Measurements from ENCODE around the gene APOBEC3F.
"Not testable (repeated sequence)": the region's sequence is repeated elsewhere in the genome, so short reads cannot be mapped to it uniquely, and the experiment has no call there.

APOBEC3F gene

DNA sequence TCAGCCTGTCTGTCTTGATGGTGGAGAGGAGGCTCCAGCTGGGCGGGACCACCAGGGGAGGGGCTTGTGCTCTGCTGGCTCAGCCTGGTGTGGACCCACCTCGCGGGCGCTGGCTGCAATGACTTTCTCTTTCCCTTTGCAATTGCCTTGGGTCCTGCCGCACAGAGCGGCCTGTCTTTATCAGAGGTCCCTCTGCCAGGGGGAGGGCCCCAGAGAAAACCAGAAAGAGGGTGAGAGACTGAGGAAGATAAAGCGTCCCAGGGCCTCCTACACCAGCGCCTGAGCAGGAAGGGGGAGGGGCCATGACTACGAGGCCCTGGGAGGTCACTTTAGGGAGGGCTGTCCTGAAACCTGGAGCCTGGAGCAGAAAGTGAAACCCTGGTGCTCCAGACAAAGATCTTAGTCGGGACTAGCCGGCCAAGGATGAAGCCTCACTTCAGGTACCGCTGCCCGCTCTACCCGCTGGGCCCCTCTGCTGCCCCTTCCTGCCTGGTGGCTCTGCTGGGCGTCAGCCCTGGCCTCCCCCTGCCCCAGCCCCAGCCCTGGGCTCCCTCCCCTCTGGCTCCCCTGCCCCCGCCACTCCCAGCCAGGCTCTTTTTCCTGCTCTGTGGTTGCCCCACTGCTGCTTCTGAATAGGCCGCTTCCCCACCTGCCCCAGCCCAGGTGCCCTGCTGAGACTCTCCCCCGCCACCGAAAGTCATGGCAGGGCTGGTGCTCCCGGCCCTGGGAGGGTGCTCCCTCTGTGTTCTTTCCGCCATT, at the start of gene APOBEC3F:
APOBEC3F (plus strand) TSS at position 327 of the 759 bp plus-strand sequence; CDS start at position 424, 97 bp downstream.
- DNase-seq, result peak; percentile 47

DNA sequence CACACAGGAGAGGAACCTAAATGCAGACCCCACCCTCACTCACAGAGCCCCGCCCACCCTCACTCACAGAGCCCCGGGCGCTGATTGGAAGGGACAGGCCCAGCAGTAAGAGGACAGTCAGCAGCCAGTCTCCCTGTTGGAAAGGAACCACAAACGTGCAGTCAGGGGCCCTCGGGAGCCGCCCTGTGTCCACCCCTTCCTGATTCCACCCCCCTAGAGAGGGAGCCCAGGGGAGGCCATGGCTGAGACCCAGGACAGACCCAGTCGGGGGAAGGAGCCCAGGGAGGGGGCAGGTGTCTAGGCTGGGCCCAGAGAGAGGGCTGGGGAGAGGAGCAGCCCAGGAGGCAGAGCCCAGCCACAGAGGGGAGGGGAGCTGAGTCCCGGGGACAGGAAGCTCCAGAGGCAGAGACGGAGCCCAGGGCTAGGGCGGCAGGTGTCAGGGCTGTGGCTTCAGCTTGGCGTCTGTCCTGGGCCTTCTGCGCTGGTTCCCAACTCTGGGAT, 47.7 kb upstream of the APOBEC3F start:
- DNase-seq, result not testable (repeated sequence)

- no peak for DNase-seq
These were observed 44.6 kb upstream of the APOBEC3F start for GRCh38 chr22:38996105-38996504.

DNA sequence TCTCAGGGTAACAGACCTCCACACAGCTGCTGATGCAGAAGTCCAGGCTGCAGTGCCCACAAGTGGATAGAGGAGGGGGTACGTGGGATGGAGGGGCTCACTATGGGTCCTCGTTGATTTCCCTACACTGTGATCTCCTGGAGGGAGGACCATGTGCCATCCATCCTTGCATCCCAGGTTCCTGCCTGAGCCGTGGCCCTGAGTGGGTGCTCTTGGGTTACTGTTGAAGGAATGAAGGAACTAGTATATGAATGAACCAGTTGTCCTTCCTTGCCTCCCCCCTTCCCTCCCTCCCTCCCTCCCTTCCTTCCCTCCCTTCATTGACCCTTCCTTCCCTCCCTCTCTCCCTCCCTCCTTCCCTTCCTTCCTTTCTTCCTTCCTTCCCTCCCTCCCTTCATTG, 43.1 kb upstream of the APOBEC3F start:
- no peak for DNase-seq

DNA sequence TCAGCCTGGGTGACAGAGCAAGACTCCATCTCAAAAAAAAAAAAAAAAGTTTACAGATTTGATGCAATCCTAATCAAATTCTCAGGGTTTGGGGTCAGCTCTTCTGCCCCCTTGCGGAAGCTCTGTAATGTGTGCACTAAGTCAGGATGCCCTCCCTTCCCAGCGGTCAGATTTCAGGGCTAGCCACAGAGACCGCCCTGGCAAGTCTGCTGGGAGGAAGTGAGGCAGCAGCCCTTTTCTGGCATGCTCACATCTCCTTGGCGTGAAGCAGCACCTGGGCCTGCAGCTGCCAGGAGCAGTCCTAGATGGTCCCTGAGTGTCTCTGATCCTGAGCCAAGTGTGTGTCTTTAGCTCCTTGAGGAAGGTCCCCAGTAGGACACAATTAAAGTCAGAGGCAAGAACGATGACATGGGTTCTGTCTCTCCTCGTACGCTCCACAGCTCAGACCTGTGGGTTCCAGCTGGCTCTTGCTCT, 37.5 kb upstream of the APOBEC3F start:
- peak; percentile 82 for DNase-seq

DNA sequence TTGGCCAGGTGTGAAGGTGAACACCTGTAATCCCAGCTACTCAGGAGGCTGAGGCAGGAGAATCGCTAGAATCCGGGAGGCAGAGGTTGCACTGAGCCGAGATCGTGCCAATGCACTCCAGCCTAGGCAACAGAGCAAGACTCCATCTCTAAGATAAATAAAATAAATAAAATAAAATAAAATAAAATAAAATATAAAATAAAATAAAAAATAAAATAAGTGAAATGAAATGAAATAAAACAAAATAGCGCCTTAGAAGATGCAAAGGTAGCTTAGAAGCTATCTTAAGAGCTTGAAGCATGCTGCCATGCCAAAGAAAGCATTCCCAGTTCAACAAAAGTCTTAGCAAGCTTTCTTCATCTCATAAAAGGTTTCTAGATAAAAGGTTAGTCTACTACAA, 33.5 kb upstream of the APOBEC3F start:
- DNase-seq, result no peak

GRCh38 chr22:39008271-39008850, 32.3 kb upstream of the APOBEC3F start:
- DNase-seq, result not testable (repeated sequence)

- no peak for DNase-seq
These were observed 29.7 kb upstream of the APOBEC3F start for GRCh38 chr22:39010946-39011345.

GRCh38 chr22:39012533-39013511, 27.8 kb upstream of the APOBEC3F start:
- DNase-seq, result no peak

DNA sequence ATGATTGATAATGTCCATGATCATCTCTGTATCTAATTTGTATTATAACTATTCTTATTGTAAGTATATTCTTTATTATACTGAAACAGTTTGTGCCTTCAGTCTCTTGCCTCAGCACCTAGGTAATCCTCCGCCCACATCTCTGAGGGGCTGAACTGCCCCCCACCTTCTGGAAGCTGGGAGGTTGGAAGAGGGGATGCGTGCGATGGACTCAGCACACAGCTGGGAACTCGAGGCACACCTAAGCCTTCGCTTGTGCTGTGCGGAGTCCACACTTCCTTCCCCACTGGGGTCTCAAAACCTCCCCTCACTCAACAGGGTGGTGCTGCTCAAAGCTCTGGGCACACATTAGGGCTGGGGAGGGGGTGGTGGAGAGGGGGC, 27.1 kb upstream of the APOBEC3F start:
- not testable (repeated sequence) for DNase-seq

DNA sequence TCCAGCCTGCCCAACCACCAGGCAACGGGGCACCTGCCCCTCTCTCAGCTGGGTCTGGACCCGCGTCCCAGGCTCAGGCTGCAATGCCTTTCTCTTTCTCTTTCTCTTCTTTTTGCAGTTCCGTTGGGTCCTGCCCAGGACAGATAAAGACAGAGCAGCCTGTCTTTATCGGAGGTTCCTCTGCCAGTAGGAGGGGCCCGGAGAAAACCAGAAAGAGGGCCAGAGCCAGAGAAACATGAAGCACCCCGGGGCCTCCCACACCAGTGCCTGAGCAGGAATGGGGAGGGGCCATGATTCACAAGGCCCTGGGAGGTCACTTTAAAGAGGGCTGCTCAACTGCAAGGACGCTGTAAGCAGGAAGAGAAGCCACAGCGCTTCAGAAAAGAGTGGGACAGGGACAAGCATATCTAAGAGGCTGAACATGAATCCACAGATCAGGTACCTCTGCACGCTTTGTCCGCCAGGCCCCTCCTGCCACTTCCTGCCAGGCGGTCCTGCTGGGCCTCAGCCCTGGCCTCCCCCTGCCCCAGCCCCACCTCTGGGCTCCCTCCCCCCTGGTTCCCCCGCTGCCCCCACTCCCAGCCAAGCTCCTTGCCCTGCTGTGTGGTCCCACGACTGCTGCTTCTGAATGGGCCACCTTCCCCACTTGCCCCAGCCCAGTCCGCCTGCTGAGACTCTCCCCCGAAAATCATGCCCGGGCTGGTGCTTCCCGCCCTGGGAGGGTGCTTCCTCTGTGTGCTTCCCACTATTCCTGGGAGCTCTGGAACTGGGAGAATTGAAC, 26.5 kb upstream of the APOBEC3F start, which contains the start of gene APOBEC3C:
APOBEC3C (plus strand) TSS at position 316 of the 781 bp plus-strand sequence; CDS start at position 422, 106 bp downstream.
- DNase-seq, result peak; percentile 90

DNA sequence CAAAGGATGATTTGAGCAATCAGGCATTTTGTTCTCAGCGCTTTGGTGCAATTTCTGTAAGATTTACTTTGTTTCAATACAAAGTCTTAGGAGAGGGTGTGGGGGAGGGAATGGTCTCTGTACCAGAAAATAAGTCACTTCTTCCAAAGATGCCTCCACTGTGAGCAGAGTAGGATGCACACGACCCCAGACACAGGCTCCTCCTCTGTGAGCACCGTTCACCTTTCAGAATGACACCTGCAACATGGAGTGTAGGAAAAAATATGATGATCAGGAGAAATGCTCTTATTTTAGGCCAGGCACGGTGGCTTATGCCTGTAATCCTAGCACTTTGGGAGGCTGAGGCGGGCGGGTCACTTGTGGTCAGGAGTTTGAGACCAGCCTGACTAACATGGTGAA, 25.9 kb upstream of the APOBEC3F start:
- DNase-seq, result peak; percentile 5

GRCh38 chr22:39016592-39016991, 24.1 kb upstream of the APOBEC3F start:
- DNase-seq, result no peak

DNA sequence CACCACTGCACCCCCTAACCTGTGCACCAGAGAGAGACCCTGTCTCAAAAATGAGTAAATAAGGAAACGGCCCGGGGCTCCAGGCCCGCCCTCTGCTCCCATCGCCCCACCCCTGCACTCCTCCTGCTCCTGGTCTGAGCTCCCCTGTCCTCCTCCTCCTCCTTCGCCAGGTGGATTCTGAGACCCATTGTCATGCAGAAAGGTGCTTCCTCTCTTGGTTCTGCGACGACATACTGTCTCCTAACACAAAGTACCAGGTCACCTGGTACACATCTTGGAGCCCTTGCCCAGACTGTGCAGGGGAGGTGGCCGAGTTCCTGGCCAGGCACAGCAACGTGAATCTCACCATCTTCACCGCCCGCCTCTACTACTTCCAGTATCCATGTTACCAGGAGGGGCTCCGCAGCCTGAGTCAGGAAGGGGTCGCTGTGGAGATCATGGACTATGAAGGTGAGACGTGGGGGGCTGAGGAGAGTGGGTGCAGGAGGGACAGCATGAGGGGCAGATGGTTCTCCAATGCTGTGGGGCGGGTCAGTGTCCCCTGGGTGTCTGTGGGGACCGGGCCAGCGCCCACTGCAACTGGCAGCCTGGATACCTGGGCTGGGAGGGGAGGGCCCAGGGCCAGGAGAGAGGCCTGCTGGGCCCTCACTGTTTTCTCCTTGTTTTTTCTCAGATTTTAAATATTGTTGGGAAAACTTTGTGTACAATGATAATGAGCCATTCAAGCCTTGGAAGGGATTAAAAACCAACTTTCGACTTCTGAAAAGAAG, 22.9 kb upstream of the APOBEC3F start:
- no peak for DNase-seq

DNA sequence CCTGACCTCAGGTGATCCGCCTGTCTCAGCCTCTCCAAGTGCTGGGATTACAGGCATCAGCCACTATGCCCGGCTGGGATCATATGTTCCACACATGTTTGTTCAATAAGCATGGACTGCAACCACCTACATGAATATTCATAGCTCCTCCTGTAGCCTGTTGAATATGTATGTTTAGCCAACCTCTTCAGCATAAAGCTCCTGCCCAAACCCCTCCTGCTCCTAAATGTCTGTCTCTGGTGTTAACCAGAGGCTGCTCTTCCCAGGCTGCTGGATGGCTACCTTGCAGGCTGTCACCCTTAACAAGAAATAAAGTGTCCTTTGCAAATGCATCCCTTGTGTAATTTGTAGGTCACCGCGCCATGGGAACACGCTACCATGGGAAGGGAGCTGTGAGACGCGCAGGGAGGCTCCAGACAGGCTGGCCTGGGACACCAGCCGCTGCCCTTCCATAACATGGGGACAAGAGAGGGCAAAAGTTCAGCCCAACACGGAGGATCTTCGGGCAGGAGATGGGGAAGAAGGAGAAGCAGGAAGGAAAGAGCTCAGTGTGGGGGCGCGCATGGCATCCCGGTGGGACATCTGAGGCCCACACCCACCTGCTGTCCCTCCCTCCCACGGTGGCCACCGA, 20.5 kb upstream of the APOBEC3F start:
- DNase-seq, result not testable (repeated sequence)

DNA sequence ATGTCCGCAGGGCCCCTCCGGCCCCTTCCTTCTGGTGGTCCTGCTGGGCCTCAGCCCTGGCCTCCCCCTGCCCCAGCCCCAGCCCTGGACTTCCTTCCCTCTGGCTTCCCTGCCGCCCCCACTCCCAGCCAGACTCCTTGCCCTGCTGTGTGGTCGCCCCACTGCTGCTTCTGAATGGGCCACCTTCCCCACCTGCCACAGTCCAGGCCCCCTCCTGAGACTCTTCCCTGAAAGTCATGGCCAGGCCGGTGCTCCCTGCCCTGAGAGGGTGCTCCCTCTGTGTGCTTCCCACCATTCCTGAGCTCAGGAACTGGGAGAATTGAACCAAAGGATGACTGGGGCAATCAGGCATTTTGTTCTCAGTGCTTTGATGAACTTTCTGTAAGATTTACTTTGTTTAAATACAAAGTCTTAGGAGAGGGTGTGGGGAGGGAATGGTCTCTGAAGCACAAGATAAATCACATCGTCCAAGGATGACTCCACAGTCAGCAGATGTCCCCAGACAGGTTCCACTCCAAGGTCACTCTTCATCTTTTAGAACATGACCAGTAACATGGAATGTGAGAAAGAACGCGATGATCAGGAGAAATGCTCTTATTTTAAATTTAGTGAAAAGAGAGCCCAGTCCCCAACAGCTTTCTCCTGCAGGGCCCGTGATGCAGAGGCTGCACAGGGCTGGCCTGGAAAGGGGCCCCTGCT, 19.0 kb upstream of the APOBEC3F start:
- DNase-seq, result no peak

- DNase-seq, result no peak
These were observed 15.9 kb upstream of the APOBEC3F start for GRCh38 chr22:39024519-39025308.

DNA sequence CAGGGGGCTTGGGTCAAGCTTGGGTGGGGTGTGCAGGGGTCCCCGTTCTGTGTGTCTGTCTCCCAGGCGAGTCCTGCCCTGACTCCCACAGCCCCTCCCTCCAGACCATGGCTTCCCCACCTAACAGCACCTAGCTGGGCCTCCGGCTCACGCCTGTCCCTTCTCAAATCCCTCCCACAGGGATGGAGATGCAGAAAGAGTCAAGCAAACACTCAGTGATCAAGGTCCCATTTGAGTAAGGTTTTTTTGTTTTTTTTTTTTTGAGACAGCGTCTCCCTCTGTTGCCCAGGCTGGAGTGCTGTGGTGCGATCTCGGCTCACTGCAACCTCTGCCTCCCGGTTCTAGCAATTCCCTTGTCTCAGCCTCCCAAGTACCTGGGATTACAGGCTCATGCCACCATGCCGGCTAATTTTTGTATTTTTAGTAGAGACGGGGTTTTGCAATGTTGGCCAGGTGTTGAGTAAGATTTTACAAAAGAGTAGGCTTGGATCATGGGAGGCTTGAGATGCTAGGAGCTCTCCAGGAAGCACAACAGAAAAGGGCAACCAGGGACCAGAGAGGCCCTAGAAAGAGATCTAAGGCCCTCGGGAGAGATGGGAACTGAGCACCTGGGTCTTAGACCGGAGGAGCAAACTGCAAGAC, 14.0 kb upstream of the APOBEC3F start:
- no peak for DNase-seq

DNA sequence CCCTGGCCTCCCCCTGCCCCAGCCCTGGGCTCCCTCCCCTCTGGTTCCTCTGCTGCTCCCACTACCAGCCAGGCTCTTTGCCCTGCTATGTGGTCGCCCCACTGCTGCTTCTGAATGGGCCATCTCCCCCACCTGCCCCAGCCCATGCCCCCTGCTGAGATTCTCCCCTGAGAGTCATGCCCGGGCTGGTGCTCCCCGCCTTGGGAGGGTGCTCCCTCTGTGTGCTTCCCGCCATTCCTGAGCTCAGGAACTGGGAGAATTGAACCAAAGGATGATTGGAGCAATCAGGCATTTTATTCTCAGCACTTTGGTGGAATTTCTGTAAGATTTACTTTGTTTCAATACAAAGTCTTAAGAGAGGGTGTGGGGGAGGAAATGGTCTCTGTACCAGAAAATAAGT, 12.9 kb upstream of the APOBEC3F start:
- no peak for DNase-seq

All from fibroblast of skin of right biceps (primary cell).